CD8-positive, alpha-beta memory T cell (primary cell): ENCODE data around the gene PTPN4. TPM values are rescaled to one million over a fixed set of nuclear protein-coding genes. Genes with fewer than 3 reads are reported as not detected.
A peak's percentile ranks its signal among the peaks of the same experiment; 100 is the strongest.

Experiments
- CTCF ChIA-PET: fragments of 350-600 bp; sonication (Branson Sonifier 250); formaldehyde crosslinking; loops from one replicate; lab custom pipeline; 2021; ENCODE audit warnings: antibody characterized with exemption; lab: Charles Lee
- POLR2A ChIA-PET: fragments of 350-600 bp; sonication (Branson Sonifier 250); formaldehyde crosslinking; loops from one replicate; lab custom pipeline; 2021; ENCODE audit warnings: antibody characterized with exemption; lab: Charles Lee
- DNase-seq, 5 donors: peaks; one replicate each; pipeline versions ENCODE4 v3.0.0 to v3.0.0-alpha.2; 2020 to 2022; ENCODE audit warnings: mixed read lengths in 1 of 5
- H3K27ac ChIP-seq: one replicate; pipeline ENCODE4 v1.7.0; 2013; ENCODE audit warnings: low read depth, mild to moderate bottlenecking, low read length, moderate library complexity
- H3K27me3 ChIP-seq: 2 replicates; pipeline ENCODE4 v1.7.0; 2013; ENCODE audit warnings: low read length, mild to moderate bottlenecking; ENCODE audit not compliant: insufficient read depth, poor library complexity, severe bottlenecking
- H3K36me3 ChIP-seq: 2 replicates; pipeline ENCODE4 v1.7.0; 2013; ENCODE audit warnings: mild to moderate bottlenecking, low read length, moderate library complexity; ENCODE audit not compliant: insufficient read depth
- H3K4me1 ChIP-seq: 2 replicates; pipeline ENCODE4 v1.7.0; 2013; ENCODE audit warnings: mild to moderate bottlenecking, low read length, moderate library complexity; ENCODE audit not compliant: insufficient read depth
- H3K4me3 ChIP-seq: 2 replicates; pipeline ENCODE4 v1.7.0; 2013; ENCODE audit warnings: mild to moderate bottlenecking, low read length
- H3K9me3 ChIP-seq: 2 replicates; pipeline ENCODE4 v1.7.0; 2013; ENCODE audit warnings: mild to moderate bottlenecking, low read length
- H3K27ac Mint-ChIP-seq, 8 donors: one replicate each; pipeline ENCODE4 v1.8.0; 2020 to 2021; ENCODE audit warnings: mixed read lengths in 8 of 8, mild to moderate bottlenecking in 6 of 8, inconsistent platforms in 3 of 8, moderate library complexity in 3 of 8
- H3K27me3 Mint-ChIP-seq, 2 donors: one replicate each; pipeline ENCODE4 v1.8.0; 2020 to 2021; ENCODE audit warnings: mixed read lengths in 2 of 2, mild to moderate bottlenecking in 1 of 2, moderate library complexity in 1 of 2
- H3K36me3 Mint-ChIP-seq, 3 donors: one replicate each; pipeline ENCODE4 v1.8.0; 2020 to 2021; ENCODE audit warnings: mixed read lengths in 3 of 3, inconsistent platforms in 1 of 3, mild to moderate bottlenecking in 1 of 3
- H3K4me1 Mint-ChIP-seq, 3 donors: one replicate each; pipeline ENCODE4 v1.8.0; 2020 to 2021; ENCODE audit warnings: mixed read lengths in 3 of 3, inconsistent platforms in 1 of 3, mild to moderate bottlenecking in 1 of 3
- H3K4me3 Mint-ChIP-seq, 7 donors: one replicate each; pipeline ENCODE4 v1.8.0; 2020 to 2021; ENCODE audit warnings: mixed read lengths in 7 of 7, mild to moderate bottlenecking in 6 of 7, moderate library complexity in 4 of 7, inconsistent platforms in 2 of 7
- H3K9me3 Mint-ChIP-seq, 5 donors: one replicate each; pipeline ENCODE4 v1.8.0; 2020 to 2022; ENCODE audit warnings: mixed read lengths in 5 of 5, mild to moderate bottlenecking in 3 of 5, moderate library complexity in 2 of 5, inconsistent platforms in 1 of 5
- polyA plus RNA-seq: library from polyadenylated mRNA; unstranded; fragments of 300-500 nt; fragmentation: Illumina TruSeq; gene quantifications from one replicate; pipeline ENCODE4 v1.2.3, GENCODE V29; 2021
- total RNA-seq, 2 experiments: library from RNA; stranded (reverse); gene quantifications; one replicate each; pipeline ENCODE4 v1.2.3, GENCODE V29; 2021

PTPN4 gene
- total and polyA plus RNA-seq, 3 experiments from 2014 or later = 29.0 to 161 (median 34.2) TPM

DNA sequence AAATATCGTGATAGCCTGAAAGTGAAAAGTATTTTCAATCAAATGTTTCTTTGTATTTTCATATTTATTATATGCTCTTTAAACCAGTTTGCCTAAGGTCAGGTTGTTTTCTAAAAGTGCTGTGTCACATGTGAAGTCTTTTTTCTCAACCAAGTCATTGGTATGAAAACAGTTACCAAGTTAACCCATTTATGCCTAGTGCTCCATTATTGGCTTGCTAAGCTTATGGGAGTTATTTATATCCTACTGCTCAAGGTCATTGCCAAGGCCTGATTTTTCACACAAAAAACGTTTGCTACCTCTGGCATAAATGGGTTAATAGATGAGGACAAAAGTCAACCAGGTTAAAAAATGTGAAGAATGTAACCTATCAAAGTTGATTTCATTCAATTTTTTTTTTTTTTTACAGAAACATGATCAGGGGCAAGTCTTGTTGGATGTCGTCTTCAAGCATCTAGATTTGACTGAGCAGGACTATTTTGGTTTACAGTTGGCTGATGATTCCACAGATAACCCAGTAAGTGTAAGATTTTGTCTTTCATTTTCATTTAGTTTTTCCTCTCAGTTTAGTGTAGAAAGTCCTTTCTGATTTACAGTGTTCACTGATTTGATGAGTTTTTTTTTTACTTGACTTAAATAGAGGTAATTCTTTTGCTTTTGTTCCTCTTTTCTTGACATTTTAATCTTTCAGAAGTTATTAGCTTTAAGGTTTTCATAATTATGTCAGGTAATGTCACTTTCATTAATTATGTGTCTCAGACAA lies 102.6 kb downstream of the PTPN4 start:
- H3K4me1 Mint-ChIP-seq = peaks cover 74 to 87% (median 83%) of the 10 kb centered on the region in 3 donors
- H3K27me3 Mint-ChIP-seq = no peaks in the 10 kb centered on the region
- peaks cover 0 to 7% (median 2%) of the 10 kb centered on the region in 3 donors for H3K36me3 Mint-ChIP-seq
- Histone ChIP-seq H3K4me3 (no peak overlapping the region), H3K9me3 (no peaks in the 10 kb centered on the region), H3K36me3 (no peaks in the 10 kb centered on the region), H3K4me1 (peaks cover 30% of the 10 kb centered on the region), H3K27me3 (no peaks in the 10 kb centered on the region), H3K27ac (no peak overlapping the region)
- H3K9me3 Mint-ChIP-seq = no peaks in the 10 kb centered on the region
- DNase-seq = peak in 1 of 5 donors; percentile 11
- POLR2A ChIA-PET = no interaction called here
- peak overlapping the region in 7 of 8 donors; percentile 5 to 79 (median 59) for H3K27ac Mint-ChIP-seq
- CTCF ChIA-PET = no interaction called here
- peak overlapping the region in 5 of 7 donors; percentile 6 to 68 (median 62) for H3K4me3 Mint-ChIP-seq

DNA sequence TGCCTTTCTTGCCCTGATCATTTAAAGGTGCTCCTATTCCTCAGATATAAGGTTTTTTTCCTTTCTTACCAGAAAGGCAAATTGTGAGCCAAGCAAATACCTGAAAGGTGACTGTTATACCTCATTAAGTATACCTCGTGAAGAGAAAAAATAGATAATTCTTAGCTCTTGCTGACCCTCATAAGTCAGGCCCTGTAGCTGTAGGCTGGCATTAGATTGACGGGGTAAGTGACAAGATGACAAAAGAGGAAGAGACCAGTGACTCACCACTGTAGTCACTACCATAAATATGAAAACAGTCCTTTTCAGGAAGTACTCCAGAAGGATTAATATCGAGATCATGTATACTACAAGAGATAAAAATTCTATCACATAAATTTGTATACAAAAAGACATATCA lies 104.6 kb downstream of the PTPN4 start:
- peaks cover 76 to 88% (median 84%) of the 10 kb centered on the region in 3 donors for H3K4me1 Mint-ChIP-seq
- H3K27me3 ChIP-seq = no peaks in the 10 kb centered on the region
- no peak overlapping the region for H3K27ac ChIP-seq
- H3K36me3 ChIP-seq = no peaks in the 10 kb centered on the region
- no peaks in the 10 kb centered on the region for H3K27me3 Mint-ChIP-seq
- POLR2A ChIA-PET = no interaction called here
- no peak for DNase-seq
- peak overlapping the region in 4 of 7 donors; percentile 7 to 62 (median 26) for H3K4me3 Mint-ChIP-seq
- CTCF ChIA-PET = no interaction called here
- peak overlapping the region; percentile 0 to 92 (median 62) for H3K27ac Mint-ChIP-seq
- H3K9me3 Mint-ChIP-seq = no peaks in the 10 kb centered on the region
- peaks cover 0 to 7% (median 2%) of the 10 kb centered on the region in 3 donors for H3K36me3 Mint-ChIP-seq
- H3K4me3 ChIP-seq = no peak overlapping the region
- peaks cover 44% of the 10 kb centered on the region for H3K4me1 ChIP-seq
- no peaks in the 10 kb centered on the region for H3K9me3 ChIP-seq

DNA sequence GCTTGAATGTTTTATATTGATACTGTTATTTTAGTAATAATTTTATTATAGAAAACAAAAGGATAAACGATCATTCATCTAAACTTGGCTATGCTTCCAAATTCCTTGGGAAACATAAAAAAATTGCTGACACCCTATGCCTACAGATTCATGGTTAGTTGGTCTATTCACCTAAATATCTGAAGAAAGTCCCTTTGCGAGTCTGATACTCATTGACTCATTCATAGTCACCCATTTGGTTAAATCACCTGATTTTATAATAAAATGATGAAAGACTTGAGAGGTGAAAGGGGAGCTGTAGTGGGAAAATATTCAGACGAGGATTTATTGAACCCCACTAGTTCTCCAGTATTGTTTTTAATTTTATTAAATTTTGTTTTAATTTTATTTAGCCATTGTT lies 112.0 kb downstream of the PTPN4 start:
- no peaks in the 10 kb centered on the region for H3K9me3 ChIP-seq
- peaks cover 21% of the 10 kb centered on the region for H3K4me1 ChIP-seq
- H3K27ac Mint-ChIP-seq = no peak overlapping the region
- H3K4me3 Mint-ChIP-seq = no peak overlapping the region
- no peaks in the 10 kb centered on the region for H3K9me3 Mint-ChIP-seq
- no peaks in the 10 kb centered on the region for H3K36me3 ChIP-seq
- no peak overlapping the region for H3K4me3 ChIP-seq
- DNase-seq = no peak
- no peaks in the 10 kb centered on the region for H3K27me3 ChIP-seq
- H3K27ac ChIP-seq = no peak overlapping the region
- ChIA-PET CTCF (interaction anchor here (1.7 kb wide), 1 partner anchor 305 kb away, joined by 4 read pairs; no protein-coding TSS in a partner anchor), POLR2A (no interaction called here)
- peaks cover 6 to 16% (median 11%) of the 10 kb centered on the region in 3 donors for H3K36me3 Mint-ChIP-seq
- H3K4me1 Mint-ChIP-seq = peaks cover 61 to 79% (median 74%) of the 10 kb centered on the region in 3 donors
- no peaks in the 10 kb centered on the region for H3K27me3 Mint-ChIP-seq

DNA sequence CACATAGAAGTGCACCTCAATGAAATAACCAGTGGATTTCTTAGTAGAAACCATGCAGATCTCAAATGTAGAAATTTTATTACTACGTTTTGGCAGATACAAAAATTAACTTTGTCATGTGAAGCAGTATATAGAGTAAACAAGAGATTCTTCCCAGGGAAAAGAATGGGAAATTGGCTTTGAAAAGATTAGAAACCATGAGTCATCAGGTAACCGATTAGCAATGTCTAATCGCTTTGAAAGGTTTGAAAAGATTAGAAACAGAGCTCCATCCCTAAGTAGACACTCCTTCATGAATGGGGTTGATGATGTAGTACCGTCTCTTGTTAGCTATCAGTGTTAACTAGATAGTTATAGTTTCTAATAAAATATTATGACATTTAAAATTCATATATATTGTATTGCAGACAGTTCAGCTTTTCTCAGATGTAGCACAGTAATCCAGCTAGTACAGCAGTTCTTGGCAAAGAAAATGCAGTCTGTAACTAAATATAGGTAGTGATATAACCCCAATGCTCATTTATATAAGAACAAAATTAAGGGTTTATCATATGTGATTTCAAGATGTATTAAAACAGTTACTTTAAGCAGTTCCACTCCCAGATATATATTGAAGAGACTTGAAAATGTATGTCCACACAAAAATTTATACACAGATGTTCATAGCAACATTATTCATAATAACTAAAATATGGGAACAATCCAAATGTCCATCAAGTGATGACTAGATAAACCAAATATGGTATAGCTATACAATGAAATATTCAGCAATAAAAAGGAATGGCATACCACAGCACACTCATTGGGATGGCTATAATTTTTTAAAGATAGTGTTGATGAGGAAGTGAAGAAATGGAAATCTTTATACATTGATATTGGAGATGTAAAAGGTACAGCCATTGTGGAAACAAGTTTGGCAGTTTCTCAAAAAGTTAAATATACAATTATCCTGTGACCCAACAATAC lies 113.9 kb downstream of the PTPN4 start:
- Mint-ChIP-seq H3K27ac (peak overlapping the region in 1 of 8 donors; percentile 53), H3K4me3 (peak overlapping the region in 1 of 7 donors; percentile 3), H3K9me3 (no peaks in the 10 kb centered on the region), H3K4me1 (peaks cover 50 to 70% (median 70%) of the 10 kb centered on the region in 3 donors), H3K36me3 (peaks cover 7 to 16% (median 11%) of the 10 kb centered on the region in 3 donors), H3K27me3 (no peaks in the 10 kb centered on the region)
- CTCF ChIA-PET = no interaction called here
- no peaks in the 10 kb centered on the region for H3K9me3 ChIP-seq
- peaks cover 11% of the 10 kb centered on the region for H3K4me1 ChIP-seq
- H3K36me3 ChIP-seq = no peaks in the 10 kb centered on the region
- H3K27me3 ChIP-seq = no peaks in the 10 kb centered on the region
- H3K27ac ChIP-seq = no peak overlapping the region
- DNase-seq = no peak
- POLR2A ChIA-PET = no interaction called here
- H3K4me3 ChIP-seq = no peak overlapping the region

DNA sequence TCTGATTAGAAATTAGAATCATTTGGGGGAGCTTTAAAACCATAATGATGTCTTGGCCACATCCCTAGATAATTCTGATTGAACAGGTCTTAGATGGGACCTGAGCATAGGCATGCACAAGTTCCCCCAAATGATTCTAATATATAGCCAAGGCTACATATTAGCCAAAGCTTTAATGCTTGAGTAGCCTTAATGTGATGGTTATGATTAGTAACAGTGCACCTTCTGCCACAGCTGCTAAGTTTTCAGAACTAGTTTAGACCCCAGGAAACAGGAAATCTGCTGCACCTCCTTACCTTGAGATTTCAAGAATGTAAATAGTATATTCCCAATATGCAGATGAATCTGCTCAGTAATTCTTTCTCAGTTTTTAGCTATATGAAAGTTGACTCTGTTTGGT lies 119.8 kb downstream of the PTPN4 start:
- Mint-ChIP-seq H3K4me1 (peaks cover 29 to 49% (median 46%) of the 10 kb centered on the region in 3 donors), H3K27ac (no peak overlapping the region), H3K9me3 (no peaks in the 10 kb centered on the region), H3K4me3 (no peak overlapping the region), H3K36me3 (peaks cover 4 to 14% (median 5%) of the 10 kb centered on the region in 3 donors), H3K27me3 (no peaks in the 10 kb centered on the region)
- peaks cover 8% of the 10 kb centered on the region for H3K4me1 ChIP-seq
- no peaks in the 10 kb centered on the region for H3K9me3 ChIP-seq
- DNase-seq = no peak
- H3K27ac ChIP-seq = no peak overlapping the region
- H3K4me3 ChIP-seq = no peak overlapping the region
- ChIA-PET POLR2A (no interaction called here), CTCF (no interaction called here)
- no peaks in the 10 kb centered on the region for H3K36me3 ChIP-seq
- H3K27me3 ChIP-seq = no peaks in the 10 kb centered on the region

DNA sequence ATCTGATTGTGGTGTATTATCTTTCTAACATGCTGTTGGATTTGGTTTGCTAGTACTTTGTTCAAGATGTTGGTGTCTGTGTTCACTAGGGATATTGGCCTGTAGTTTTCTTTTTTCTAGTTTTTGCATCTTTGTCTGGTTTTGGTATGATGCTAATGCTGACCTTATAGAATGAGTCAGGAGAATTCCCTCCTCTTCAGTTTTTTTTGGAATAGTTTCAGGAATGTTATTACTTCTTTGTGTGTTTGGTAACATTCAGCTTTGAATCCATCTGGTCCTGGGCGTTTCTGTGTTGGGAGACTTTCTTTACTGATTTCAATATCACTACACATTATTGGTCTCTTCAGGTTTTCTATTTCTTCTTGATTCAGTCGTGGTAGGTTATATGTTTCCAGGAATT lies 129.0 kb downstream of the PTPN4 start:
- Mint-ChIP-seq H3K9me3 (peaks cover 8 to 24% (median 20%) of the 10 kb centered on the region in 5 donors), H3K36me3 (peaks cover 41 to 67% (median 52%) of the 10 kb centered on the region in 3 donors), H3K27me3 (no peaks in the 10 kb centered on the region), H3K4me3 (no peak overlapping the region), H3K27ac (peak overlapping the region in 3 of 8 donors; percentile 27 to 60 (median 34)), H3K4me1 (peaks cover 8 to 13% (median 12%) of the 10 kb centered on the region in 3 donors)
- no peak overlapping the region for H3K4me3 ChIP-seq
- CTCF ChIA-PET = no interaction called here
- no peak overlapping the region for H3K27ac ChIP-seq
- H3K4me1 ChIP-seq = no peaks in the 10 kb centered on the region
- DNase-seq = no peak
- H3K36me3 ChIP-seq = peaks cover 3% of the 10 kb centered on the region
- no peaks in the 10 kb centered on the region for H3K27me3 ChIP-seq
- peaks cover 15% of the 10 kb centered on the region for H3K9me3 ChIP-seq
- POLR2A ChIA-PET = no interaction called here

DNA sequence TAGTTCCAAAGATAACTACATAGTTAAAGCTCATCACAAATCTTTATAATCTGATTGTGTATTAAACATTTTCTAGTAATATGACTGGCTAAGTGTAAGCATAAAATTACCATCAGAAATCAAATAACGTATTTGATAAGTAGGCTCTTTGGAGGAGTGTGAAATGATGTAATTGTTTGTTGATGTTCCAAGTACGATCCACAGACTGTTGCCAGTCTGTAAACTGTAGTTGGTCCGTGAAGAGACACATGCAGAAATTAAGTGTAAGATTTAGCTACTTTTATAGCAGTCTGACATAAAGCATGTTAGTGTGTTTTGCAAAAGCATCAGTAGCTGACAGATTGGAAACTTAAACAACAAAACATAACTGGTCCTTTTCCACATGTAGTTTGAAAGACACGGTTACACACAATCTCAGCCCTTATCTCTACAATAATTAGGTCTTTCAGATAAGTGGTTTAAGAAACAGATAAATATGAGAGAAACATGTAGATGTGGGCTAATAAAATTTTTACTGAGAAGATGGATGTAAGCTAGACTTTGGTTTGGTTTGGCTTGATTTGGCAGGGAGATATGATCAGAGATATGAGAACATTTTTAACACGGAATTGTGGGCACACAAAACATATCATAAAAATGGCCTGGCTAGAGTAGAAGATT lies 138.1 kb downstream of the PTPN4 start:
- H3K4me3 Mint-ChIP-seq = no peak overlapping the region
- H3K4me3 ChIP-seq = no peak overlapping the region
- no peak overlapping the region for H3K27ac ChIP-seq
- no peak for DNase-seq
- no peaks in the 10 kb centered on the region for H3K27me3 Mint-ChIP-seq
- ChIA-PET POLR2A (no interaction called here), CTCF (no interaction called here)
- no peak overlapping the region for H3K27ac Mint-ChIP-seq
- H3K4me1 Mint-ChIP-seq = peaks cover 0 to 15% (median 4%) of the 10 kb centered on the region in 3 donors
- H3K4me1 ChIP-seq = no peaks in the 10 kb centered on the region
- H3K27me3 ChIP-seq = no peaks in the 10 kb centered on the region
- peaks cover 10% of the 10 kb centered on the region for H3K36me3 ChIP-seq
- peaks cover 31 to 59% (median 44%) of the 10 kb centered on the region in 3 donors for H3K36me3 Mint-ChIP-seq
- H3K9me3 ChIP-seq = no peaks in the 10 kb centered on the region
- H3K9me3 Mint-ChIP-seq = peaks cover 0 to 3% (median 0%) of the 10 kb centered on the region in 5 donors
